Central memory CD8-positive, alpha-beta T cell (primary cell): Measurements from ENCODE around the gene LPCAT3.

Source experiments
- ATAC-seq: fragments of 150-1000 bp; cut with Tn5 transposase; replicated peaks from 2 replicates; pipeline ENCODE4 v1.10.0; 2022; ENCODE audit warnings: mild to moderate bottlenecking, moderate FRiP score, moderate number of reproducible peaks; ENCODE audit not compliant: poor library complexity, severe bottlenecking; ENCODE audit errors: extremely low read depth
- DNase-seq, 2 donors: peaks; one replicate each; pipeline ENCODE4 v3.0.0; 2021; ENCODE audit warnings: low spot score in 2 of 2
- H3K27ac Mint-ChIP-seq: one replicate; pipeline ENCODE4 v1.8.0; 2022; ENCODE audit warnings: low read depth, mild to moderate bottlenecking, moderate library complexity, mixed read lengths
- H3K27me3 Mint-ChIP-seq: one replicate; pipeline ENCODE4 v1.8.0; 2022; ENCODE audit warnings: mixed read lengths
- H3K36me3 Mint-ChIP-seq: one replicate; pipeline ENCODE4 v1.8.0; 2022; ENCODE audit warnings: mild to moderate bottlenecking, moderate library complexity, mixed read lengths; ENCODE audit not compliant: insufficient read depth
- H3K4me1 Mint-ChIP-seq: one replicate; pipeline ENCODE4 v1.8.0; 2022; ENCODE audit warnings: mixed read lengths
- H3K4me3 Mint-ChIP-seq: one replicate; pipeline ENCODE4 v1.8.0; 2022; ENCODE audit warnings: mild to moderate bottlenecking, moderate library complexity, mixed read lengths
- H3K9me3 Mint-ChIP-seq: one replicate; pipeline ENCODE4 v1.8.0; 2022; ENCODE audit warnings: mixed read lengths

Gene LPCAT3

DNA sequence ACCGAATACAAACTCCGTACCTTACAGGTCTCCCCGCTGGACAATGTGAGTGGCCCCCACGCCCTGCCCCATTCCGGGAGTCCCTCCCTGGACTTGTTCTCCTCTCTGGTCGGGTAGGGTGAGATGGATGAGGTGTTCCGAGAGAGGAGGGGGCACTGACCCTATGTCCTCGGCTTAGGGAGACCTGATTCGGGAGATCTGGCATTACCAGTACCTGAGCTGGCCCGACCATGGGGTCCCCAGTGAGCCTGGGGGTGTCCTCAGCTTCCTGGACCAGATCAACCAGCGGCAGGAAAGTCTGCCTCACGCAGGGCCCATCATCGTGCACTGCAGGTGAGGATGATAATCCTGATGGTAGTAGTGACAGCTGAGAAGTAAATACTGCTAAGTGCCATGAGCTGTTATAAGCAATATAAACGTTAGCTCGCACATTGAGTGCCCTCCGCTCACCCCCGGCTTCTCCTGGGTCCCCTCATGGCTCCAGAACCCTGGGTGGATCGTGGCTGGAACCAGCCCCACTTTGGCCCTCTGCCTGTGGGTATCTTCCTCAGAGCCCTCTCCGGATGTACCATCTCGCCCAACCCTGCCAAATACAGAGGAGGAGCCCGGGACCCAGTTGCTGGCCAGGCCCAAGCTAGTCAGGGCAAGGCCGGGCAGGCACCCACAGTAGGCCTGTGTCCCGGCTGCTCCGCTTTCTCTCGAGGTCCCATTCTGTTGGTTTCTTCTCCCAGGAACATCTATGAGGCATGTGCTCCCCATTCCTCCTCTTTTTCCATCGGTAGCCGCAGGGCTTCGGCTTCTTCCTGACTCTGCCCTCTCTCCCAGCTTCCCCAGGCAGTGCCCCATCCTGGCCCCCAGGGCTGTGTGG is 60.3 kb downstream of the LPCAT3 start:
- Mint-ChIP-seq H3K4me3 (peak overlapping the region; percentile 98), H3K27ac (peak overlapping the region; percentile 99), H3K4me1 (peaks cover 86% of the 10 kb centered on the region), H3K36me3 (peaks cover 81% of the 10 kb centered on the region), H3K9me3 (no peaks in the 10 kb centered on the region), H3K27me3 (no peaks in the 10 kb centered on the region)
- DNase-seq (no peak), ATAC-seq (no peak)

DNA sequence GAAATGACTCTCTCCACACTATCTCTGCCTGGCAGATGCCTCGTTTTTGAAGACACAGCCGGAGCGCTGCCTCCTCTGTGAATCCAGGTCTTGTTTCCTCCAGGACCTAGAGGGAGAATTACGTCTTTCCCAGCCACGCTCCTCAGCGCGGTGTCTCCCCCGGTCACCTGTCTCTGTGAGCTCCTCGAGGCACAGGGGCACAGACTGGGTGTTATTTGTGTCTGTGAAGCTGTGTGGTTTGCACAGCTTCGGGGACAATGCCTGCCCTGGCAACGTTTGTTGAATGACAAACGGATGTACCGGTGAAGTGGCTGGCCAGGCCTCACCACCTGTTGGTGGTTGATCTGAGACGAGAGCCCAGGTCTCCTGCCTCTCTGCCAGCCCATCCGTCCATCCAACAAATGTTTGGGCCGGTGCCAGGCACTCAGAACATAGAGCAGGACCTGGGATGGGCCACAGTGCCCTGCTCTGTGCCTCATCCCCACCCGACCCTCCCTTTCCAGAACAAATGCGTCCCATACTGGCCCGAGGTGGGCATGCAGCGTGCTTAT is 61.0 kb downstream of the LPCAT3 start:
- Mint-ChIP-seq H3K4me1 (peaks cover 92% of the 10 kb centered on the region), H3K27ac (peak overlapping the region; percentile 99), H3K36me3 (peaks cover 86% of the 10 kb centered on the region), H3K27me3 (no peaks in the 10 kb centered on the region), H3K4me3 (peak overlapping the region; percentile 98), H3K9me3 (no peaks in the 10 kb centered on the region)
- DNase-seq (peak in 1 of 2 donors; percentile 57), ATAC-seq (peak; percentile 8)

DNA sequence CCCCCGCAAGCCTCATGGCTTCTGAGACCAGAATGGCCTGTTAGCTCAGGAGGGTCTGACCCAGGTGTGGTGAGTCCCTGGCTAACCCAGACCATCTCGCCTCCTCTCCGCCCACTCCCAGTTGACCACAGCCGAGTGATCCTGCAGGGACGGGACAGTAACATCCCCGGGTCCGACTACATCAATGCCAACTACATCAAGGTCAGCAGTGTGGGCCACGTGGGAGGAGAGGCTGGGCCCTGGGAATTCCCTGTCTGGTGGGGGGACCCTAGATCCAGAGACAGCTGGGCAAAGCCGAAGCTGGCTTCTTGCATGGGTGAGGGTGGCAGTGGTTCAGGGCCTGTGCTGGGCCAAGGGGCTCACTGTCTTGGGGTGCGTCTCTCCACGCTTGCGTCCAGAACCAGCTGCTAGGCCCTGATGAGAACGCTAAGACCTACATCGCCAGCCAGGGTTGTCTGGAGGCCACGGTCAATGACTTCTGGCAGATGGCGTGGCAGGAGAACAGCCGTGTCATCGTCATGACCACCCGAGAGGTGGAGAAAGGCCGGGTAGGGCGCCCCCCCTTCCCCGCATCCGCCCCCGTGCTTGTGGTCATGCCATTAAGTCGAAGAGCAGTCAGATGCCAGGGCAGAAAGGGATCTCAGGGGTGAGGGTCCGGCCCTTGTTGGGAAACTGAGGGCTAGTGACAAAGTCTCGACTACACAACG is 62.1 kb downstream of the LPCAT3 start:
- Mint-ChIP-seq H3K27ac (peak overlapping the region; percentile 99), H3K4me3 (peak overlapping the region; percentile 98), H3K4me1 (peaks cover 88% of the 10 kb centered on the region), H3K27me3 (no peaks in the 10 kb centered on the region), H3K9me3 (no peaks in the 10 kb centered on the region), H3K36me3 (peaks cover 77% of the 10 kb centered on the region)
- no peak for ATAC-seq
- no peak for DNase-seq

DNA sequence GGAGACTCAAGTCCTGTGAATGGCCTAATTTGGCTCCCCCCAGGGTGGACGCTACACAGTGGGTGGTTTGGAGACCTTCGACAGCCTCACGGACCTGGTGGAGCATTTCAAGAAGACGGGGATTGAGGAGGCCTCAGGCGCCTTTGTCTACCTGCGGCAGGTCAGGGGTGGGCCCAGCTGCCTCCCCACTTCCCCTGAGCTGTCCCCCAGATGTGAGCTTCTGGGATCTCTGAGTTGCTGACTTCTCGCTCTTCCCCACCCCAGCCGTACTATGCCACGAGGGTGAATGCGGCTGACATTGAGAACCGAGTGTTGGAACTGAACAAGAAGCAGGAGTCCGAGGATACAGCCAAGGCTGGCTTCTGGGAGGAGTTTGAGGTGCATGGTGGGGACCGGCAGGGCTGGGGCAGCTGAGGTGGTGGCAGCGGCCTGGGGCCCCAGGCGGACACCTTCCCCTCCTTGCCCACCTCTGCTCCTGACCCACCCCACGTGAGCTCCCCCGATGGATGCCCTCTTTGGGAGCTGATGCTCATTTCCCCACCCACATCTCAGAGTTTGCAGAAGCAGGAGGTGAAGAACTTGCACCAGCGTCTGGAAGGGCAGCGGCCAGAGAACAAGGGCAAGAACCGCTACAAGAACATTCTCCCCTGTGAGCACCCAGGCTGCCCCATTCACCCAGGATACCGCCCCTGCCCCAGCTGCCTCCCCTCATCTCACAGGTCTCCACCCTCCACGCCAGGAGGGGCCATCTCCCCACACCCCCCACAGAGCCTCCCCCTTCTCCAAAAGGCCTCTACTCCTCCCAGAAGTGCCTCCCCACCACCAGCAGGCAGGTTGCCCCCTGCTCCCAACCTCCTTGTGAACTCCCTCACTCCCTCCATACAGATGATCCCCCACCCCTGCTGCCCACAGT is 62.9 kb downstream of the LPCAT3 start:
- Mint-ChIP-seq H3K4me1 (peaks cover 87% of the 10 kb centered on the region), H3K9me3 (no peaks in the 10 kb centered on the region), H3K27me3 (no peaks in the 10 kb centered on the region), H3K27ac (peak overlapping the region; percentile 99), H3K4me3 (peak overlapping the region; percentile 98), H3K36me3 (peaks cover 72% of the 10 kb centered on the region)
- no peak for DNase-seq
- no peak for ATAC-seq

DNA sequence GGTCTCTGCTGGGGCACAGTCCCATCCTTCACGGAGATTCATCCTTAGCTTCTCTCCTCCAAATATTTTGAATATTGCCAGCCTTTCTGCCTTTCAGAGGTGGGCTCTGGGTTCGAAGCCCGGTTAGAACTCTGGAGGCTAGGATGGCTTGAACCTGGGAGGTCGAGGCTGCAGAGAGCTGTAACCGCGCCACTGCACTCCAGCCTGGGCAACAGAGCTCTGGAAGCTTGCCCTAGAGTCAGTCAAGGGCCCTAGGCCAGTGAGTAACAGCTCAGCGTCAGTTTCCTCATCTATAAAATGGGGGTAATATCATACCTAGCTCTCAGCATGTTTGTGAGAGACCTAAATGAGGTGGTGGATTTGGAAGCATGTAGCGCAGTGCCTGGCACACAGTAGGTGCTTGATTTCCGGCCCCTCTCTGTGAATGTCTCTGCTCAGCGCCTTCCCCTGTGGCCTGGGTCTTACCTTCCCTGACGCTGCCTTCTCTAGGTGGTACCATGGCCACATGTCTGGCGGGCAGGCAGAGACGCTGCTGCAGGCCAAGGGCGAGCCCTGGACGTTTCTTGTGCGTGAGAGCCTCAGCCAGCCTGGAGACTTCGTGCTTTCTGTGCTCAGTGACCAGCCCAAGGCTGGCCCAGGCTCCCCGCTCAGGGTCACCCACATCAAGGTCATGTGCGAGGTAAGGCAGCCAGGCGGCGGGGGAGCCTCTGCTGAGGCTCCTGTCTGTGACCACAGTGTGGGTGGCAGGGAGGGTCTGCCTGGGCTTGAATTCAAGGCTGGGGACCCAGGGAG is 63.8 kb downstream of the LPCAT3 start:
- Mint-ChIP-seq H3K27ac (peak overlapping the region; percentile 99), H3K4me1 (peaks cover 91% of the 10 kb centered on the region), H3K36me3 (peaks cover 71% of the 10 kb centered on the region), H3K27me3 (no peaks in the 10 kb centered on the region), H3K4me3 (peak overlapping the region; percentile 98), H3K9me3 (no peaks in the 10 kb centered on the region)
- no peak for DNase-seq
- ATAC-seq = no peak

DNA sequence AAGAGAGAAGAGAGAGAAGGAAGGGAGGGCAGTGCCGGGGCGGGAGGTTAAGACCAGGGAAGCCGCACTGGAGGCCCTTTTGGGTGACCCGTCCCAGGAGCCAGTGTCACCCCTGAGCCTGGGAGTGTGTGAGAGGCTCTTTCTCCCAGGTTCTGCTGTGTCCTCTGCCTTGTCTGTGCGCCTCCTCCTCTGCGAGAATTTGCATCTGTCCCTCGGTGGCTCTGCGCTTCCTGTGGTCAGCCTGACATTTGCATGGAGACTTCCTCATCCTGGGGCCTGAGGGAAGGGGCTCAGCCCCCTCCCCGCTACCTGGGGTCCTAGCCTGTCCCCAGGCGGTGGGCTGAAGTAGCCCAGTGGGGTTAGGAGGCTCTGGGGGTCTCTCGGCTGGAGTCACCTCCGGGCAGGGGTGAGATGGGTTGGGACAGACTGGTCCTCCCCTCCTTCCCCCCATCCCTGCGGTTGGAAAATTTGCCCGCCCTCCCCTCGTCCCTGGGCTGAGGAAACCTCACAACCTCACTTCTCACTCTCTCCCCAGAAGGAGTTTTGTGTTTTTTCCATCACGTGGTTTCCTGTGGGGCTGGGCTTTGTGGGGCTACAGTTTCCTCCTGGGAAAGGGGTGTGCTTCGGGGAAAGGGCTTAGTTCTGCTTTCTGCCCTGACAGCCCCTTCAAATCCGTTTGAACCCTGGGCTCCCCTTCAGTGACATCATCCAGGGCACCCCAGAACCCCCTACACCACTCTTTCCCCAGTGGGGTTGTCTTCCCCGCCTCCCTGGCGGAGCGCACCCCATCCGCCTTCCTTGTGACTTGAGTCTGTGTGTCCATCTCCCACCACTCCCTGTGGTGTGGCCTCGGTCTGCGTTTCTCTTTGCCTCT is 64.6 kb downstream of the LPCAT3 start:
- peak overlapping the region; percentile 99 for H3K27ac Mint-ChIP-seq
- DNase-seq (peak in 1 of 2 donors; percentile 55), ATAC-seq (peak; percentile 25)
- H3K27me3 Mint-ChIP-seq = no peaks in the 10 kb centered on the region
- H3K4me1 Mint-ChIP-seq = peaks cover 91% of the 10 kb centered on the region
- no peaks in the 10 kb centered on the region for H3K9me3 Mint-ChIP-seq
- H3K4me3 Mint-ChIP-seq = peak overlapping the region; percentile 98
- peaks cover 68% of the 10 kb centered on the region for H3K36me3 Mint-ChIP-seq

DNA sequence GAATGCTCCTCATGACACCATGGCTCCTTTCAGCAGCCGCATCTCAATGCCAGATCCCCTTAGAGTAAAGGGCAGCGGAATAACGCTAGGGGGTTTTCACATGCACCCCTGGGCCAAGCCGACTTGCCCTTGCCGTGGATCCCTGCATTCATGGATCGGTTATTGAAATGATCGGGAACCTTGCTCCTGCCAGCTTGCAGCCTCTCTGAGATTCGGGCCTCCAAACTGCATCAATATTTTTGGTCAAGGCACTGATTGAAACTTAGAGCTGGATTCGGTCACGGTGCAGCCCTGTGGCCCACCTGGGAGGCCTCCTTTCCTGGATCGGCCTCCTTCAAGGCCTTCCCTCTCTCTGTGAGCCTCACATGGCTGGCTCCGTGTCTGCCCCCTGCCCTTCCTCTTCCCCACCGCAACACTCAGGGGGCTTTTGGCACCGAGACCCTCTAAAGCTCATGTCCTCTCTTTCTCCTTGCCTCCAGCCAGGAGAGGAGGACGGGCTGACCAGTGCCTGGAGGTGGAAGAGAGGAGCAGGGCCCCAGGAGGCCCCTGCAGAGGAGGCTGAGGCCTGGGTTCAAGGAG is 65.3 kb downstream of the LPCAT3 start:
- H3K27ac Mint-ChIP-seq = peak overlapping the region; percentile 99
- no peaks in the 10 kb centered on the region for H3K27me3 Mint-ChIP-seq
- peak overlapping the region; percentile 98 for H3K4me3 Mint-ChIP-seq
- ATAC-seq = no peak
- no peak for DNase-seq
- H3K4me1 Mint-ChIP-seq = peaks cover 91% of the 10 kb centered on the region
- no peaks in the 10 kb centered on the region for H3K9me3 Mint-ChIP-seq
- H3K36me3 Mint-ChIP-seq = peaks cover 61% of the 10 kb centered on the region

DNA sequence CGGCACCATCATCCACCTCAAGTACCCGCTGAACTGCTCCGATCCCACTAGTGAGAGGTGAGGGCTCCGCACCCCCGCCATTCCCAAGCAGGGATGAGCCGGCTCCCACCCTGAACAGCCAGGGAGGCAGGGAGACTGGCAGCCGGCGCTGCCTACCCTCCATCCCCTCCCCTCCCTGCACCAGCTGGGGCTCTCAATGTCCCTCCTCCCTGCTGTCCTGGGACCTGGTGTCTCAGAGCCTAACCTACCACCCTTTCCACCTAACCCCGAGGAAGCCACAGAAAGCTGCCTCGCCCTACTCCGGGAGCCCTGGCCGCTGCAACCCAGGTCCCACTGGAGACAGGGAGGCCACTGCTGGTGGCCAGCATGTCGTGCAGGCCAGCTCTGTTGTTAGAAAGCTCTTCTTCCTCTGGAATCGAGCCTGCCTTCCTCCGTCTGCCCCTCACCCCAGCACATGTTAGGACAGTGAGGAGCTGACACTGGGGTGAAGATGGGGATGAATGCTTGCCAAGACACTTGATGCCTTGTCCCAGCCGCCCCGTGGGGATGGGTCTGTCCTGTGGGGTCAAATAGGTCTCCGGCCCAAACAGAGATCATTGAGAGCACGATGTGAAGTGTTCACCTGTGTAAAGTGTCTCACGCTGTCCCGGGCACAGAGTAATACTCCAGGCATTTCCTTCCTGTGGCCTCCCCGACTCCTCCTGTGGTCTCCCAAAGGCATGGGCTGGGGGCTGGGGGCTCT is 66.0 kb downstream of the LPCAT3 start:
- H3K36me3 Mint-ChIP-seq = peaks cover 57% of the 10 kb centered on the region

DNA sequence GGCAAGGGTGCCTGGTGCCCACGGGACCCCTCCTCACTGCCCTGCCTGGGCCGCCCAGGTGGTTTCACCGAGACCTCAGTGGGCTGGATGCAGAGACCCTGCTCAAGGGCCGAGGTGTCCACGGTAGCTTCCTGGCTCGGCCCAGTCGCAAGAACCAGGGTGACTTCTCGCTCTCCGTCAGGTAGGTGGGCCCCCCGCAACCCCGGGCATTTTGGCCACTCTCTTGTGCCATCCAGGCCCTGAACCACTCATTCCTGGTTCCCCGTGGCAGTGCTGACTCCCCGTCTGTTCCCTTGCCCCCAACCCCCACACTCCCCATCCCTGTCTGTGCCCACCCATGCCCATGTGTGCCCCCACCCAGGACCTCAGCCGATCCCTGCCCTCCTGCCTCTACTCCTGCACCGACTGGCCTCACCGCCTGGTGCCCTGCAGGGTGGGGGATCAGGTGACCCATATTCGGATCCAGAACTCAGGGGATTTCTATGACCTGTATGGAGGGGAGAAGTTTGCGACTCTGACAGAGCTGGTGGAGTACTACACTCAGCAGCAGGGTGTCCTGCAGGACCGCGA is 66.6 kb downstream of the LPCAT3 start:
- peak overlapping the region; percentile 99 for H3K27ac Mint-ChIP-seq
- ATAC-seq (peak; percentile 16), DNase-seq (no peak)
- peaks cover 92% of the 10 kb centered on the region for H3K4me1 Mint-ChIP-seq
- peaks cover 54% of the 10 kb centered on the region for H3K36me3 Mint-ChIP-seq
- H3K9me3 Mint-ChIP-seq = no peaks in the 10 kb centered on the region
- peak overlapping the region; percentile 98 for H3K4me3 Mint-ChIP-seq
- no peaks in the 10 kb centered on the region for H3K27me3 Mint-ChIP-seq

More for the DNA sequence above, 66.0 kb downstream of the LPCAT3 start:
- ATAC-seq = no peak
- no peaks in the 10 kb centered on the region for H3K9me3 Mint-ChIP-seq
- no peak for DNase-seq
- peak overlapping the region; percentile 98 for H3K4me3 Mint-ChIP-seq
- peaks cover 92% of the 10 kb centered on the region for H3K4me1 Mint-ChIP-seq
- peak overlapping the region; percentile 99 for H3K27ac Mint-ChIP-seq
- no peaks in the 10 kb centered on the region for H3K27me3 Mint-ChIP-seq
